HUES64 (cell line): ENCODE data around the gene FXYD3.

Experiments used
- H3K27ac ChIP-seq: 2 replicates; pipeline ENCODE4 v1.7.0; 2013; ENCODE audit warnings: low read depth, low read length, inconsistent platforms
- H3K27me3 ChIP-seq: 2 replicates; pipeline ENCODE4 v1.6.1; 2013; ENCODE audit warnings: mild to moderate bottlenecking, low read length; ENCODE audit not compliant: insufficient read depth
- H3K36me3 ChIP-seq: 2 replicates; pipeline ENCODE4 v1.6.1; 2013; ENCODE audit warnings: mild to moderate bottlenecking, low read length; ENCODE audit not compliant: insufficient read depth
- H3K4me1 ChIP-seq: 2 replicates; pipeline ENCODE4 v1.6.1; 2013; ENCODE audit warnings: mild to moderate bottlenecking, low read length, moderate library complexity; ENCODE audit not compliant: insufficient read depth
- H3K4me3 ChIP-seq: 2 replicates; pipeline ENCODE4 v1.5.1; 2013; ENCODE audit warnings: mild to moderate bottlenecking, low read length, moderate library complexity
- H3K9ac ChIP-seq: 2 replicates; pipeline ENCODE4 v1.6.1; 2013; ENCODE audit warnings: mild to moderate bottlenecking, low read depth, low read length
- H3K9me3 ChIP-seq: 2 replicates; pipeline ENCODE4 v1.6.1; 2013; ENCODE audit warnings: low read depth, low read length; ENCODE audit not compliant: insufficient read depth
- WGBS: fragments of 150-250, 120-280 bp; methylation state at CpG from one replicate; pipeline ENCODE4 v1.1.7; 2013; ENCODE audit warnings: missing lambda C conversion rate; 5-methylcytosine and 5-hydroxymethylcytosine counted together

FXYD3 gene

DNA sequence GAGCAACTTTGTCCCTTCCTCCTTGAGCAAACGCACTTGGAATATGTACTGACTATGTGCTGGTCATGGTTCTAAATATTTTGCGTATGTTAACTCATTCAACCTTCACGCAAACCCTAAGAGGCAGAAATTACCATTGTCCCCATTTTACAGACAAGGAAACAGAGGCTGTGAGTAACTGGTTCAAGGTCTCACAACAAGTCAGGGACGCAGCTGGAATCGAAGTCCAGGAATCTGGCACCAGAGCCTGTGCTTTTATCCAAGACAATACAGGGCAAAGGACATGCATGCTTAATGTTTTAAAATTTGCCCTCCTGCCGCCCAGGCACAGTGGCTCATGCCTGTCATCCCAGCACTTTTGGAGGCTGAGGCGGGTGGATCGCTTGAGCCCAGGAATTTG lies 44.0 kb downstream of the FXYD3 start:
- Histone ChIP-seq H3K27ac (no peak overlapping the region), H3K4me3 (no peak overlapping the region), H3K9ac (no peak overlapping the region), H3K9me3 (peaks cover 6% of the 10 kb centered on the region; the same call in 1 of the 2 replicates), H3K4me1 (peaks cover 7% of the 10 kb centered on the region; the same call in 1 of the 2 replicates), H3K27me3 (peaks cover 5% of the 10 kb centered on the region; the same call in 1 of the 2 replicates), H3K36me3 (peaks cover 75% of the 10 kb centered on the region)
- 93% methylated on average over 8 of the region's 8 CpGs for WGBS

- no peaks in the 10 kb centered on the region for H3K27me3 ChIP-seq
- H3K4me1 ChIP-seq = peaks cover 3% of the 10 kb centered on the region; the same call in 1 of the 2 replicates
- H3K9ac ChIP-seq = no peak overlapping the region
- H3K9me3 ChIP-seq = peaks cover 6% of the 10 kb centered on the region; the same call in 1 of the 2 replicates
- H3K4me3 ChIP-seq = no peak overlapping the region
- H3K27ac ChIP-seq = no peak overlapping the region
- 95% methylated on average over 9 of the region's 9 CpGs for WGBS
- H3K36me3 ChIP-seq = peaks cover 87% of the 10 kb centered on the region
Observed at GRCh38 chr19:35160629-35161433, 45.2 kb downstream of the FXYD3 start.

DNA sequence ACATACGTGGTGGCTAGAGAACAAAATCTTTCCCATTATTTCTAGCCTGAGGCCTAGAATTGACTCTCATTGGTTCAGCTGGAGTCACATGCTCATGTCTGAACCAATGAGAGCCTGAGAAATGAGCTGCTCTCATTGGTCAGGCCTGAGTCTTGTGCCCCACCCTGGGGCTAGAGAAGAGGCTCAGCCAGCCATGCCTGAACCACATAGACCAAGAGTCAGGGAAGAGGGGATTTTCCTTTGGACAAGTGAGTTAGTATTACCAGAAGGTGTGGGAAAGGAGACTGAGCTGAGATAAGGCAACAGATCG lies 45.8 kb downstream of the FXYD3 start:
- Histone ChIP-seq H3K27ac (no peak overlapping the region), H3K4me3 (no peak overlapping the region), H3K9ac (no peak overlapping the region), H3K27me3 (no peaks in the 10 kb centered on the region), H3K36me3 (peaks cover 93% of the 10 kb centered on the region), H3K4me1 (no peaks in the 10 kb centered on the region), H3K9me3 (peaks cover 11% of the 10 kb centered on the region; the same call in 1 of the 2 replicates)
- WGBS = 92% methylated on average over 2 of the region's 2 CpGs

DNA sequence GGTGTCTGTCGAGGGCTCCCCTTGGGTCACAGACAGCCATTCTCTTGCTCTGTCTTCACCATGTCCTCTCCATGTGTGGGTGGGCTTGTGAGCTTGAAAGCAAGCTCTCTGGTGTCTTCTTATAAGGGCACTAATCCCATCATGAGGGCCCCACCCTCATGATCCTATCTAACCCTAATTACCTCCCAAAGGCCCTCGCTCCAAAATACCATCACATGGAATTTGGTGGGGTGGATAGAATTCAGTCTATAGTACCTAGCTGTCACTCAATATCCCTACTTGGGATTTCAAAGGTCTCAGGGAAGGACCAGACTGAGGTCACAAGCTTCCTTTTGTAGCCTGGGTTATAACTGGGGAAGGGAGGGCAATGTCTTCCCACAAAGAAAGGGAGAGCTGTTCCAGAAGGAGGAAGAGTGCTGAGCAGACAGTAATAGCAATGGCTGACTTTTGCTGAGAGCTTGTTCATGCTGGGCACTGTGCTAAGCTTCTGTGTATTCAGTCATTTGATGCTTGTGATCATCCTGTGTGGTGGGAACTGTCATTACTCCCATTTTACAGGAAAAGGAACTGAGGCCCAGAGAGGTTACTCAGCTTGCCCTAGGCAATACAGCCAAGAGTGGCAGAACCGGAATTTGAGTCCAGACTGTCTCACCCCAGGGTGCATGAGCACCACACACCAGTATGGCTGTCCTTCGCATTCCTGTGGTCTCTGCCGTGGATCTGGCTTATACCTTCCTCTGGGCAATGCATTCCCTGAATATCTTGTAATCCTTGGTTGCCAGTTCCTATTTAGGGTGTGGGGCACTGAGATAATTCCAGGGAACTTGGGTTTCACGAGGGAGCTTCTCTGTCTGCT lies 47.1 kb downstream of the FXYD3 start:
- Histone ChIP-seq H3K4me3 (no peak overlapping the region), H3K9me3 (peaks cover 13% of the 10 kb centered on the region; the same call in 1 of the 2 replicates), H3K4me1 (no peaks in the 10 kb centered on the region), H3K27me3 (no peaks in the 10 kb centered on the region), H3K9ac (no peak overlapping the region), H3K27ac (no peak overlapping the region), H3K36me3 (peaks cover 99% of the 10 kb centered on the region)
- 90% methylated on average over 5 of the region's 6 CpGs for WGBS

GRCh38 chr19:35164418-35164817 lies 48.8 kb downstream of the FXYD3 start:
- no peaks in the 10 kb centered on the region for H3K27me3 ChIP-seq
- H3K9ac ChIP-seq = no peak overlapping the region
- no peak overlapping the region for H3K4me3 ChIP-seq
- peaks cover 13% of the 10 kb centered on the region; the same call in 1 of the 2 replicates for H3K9me3 ChIP-seq
- H3K4me1 ChIP-seq = no peaks in the 10 kb centered on the region
- 91% methylated on average over 1 of the region's 2 CpGs for WGBS
- peaks cover 88% of the 10 kb centered on the region for H3K36me3 ChIP-seq
- H3K27ac ChIP-seq = no peak overlapping the region

DNA sequence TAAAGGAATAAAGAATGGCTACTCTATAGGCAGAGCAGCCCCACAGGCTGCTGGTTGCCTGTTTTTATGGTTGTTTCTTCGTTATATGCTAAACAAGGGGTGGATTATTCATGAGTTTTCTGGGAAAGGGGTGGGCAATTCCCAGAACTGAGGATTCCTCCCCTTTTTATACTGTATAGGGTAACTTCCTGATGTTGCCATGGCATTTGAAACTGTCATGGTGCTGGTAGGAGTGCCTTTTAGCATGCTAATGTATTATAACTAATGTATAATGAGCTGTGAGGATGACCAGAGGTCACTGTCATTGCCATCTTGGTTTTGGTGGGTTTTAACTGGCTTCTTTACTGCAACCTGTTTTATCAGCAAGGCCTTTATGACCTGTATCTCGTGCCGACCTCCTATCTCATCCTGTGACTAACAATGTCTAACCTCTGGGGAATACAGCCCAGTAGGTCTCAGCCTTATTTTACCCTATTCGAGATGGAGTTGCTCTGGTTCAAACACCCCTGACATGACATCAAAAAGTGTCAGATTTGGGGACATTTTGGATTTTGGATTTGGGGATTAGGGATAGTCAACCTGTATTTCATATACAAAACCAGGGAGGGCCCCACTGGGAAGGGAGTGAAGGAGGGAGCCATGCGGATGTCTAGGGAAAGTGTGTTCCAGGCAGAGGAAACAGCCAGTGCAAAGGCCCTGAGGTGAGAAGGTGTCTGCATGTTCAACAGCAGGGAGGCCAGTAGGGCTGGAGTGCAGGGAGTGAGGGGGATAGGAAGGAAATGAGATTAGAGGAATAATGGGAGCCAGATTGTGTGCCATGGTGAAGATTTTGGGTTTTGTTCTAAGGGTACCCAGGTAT lies 49.8 kb downstream of the FXYD3 start:
- WGBS = 74% methylated on average over 5 of the region's 5 CpGs
- H3K4me3 ChIP-seq = no peak overlapping the region
- H3K9ac ChIP-seq = no peak overlapping the region
- H3K36me3 ChIP-seq = peaks cover 89% of the 10 kb centered on the region
- H3K27ac ChIP-seq = no peak overlapping the region
- no peaks in the 10 kb centered on the region for H3K27me3 ChIP-seq
- no peaks in the 10 kb centered on the region for H3K4me1 ChIP-seq
- peaks cover 13% of the 10 kb centered on the region; the same call in 1 of the 2 replicates for H3K9me3 ChIP-seq

DNA sequence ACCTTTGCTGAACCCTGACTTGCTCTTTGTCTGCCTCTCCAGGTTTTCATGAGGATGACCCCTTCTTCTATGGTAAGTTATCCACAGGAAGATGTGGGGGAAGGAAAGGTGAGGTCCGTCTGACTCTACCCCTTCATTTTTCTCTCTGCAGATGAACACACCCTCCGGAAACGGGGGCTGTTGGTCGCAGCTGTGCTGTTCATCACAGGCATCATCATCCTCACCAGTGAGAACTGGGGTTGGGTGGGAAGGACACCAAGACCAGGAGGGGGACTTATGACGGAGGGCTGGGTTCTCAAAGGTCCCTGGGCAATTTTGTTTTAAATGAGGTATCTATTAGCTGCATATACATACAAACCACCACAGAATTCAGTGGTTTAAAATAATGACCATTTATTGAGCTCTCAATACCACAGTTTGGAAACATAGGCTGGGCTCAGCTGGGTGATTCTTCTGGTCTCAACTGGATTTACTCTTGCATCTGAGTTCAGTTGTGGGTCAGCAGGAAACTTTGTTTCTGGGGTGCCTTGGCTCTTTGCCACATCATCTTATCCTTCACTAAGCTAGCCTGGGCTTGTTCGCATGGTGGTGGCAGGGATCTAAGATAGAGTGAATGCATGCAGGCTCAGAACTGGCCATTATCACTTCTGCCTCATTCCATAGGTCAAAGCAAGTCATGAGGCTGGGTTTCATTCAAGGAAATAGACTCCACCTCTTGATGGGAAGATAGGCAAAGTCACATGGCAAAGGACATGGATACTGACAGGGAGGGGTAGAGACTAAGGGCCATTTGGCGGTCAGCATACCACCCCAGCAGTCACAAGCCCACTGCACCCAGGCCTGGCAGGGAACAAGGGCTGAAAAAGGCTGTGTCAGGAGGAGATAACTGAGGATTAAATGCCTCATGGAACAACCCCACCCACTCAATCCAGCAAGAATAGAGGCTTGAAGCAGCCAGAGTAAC lies 50.8 kb downstream of the FXYD3 start:
- no peak overlapping the region for H3K9ac ChIP-seq

DNA sequence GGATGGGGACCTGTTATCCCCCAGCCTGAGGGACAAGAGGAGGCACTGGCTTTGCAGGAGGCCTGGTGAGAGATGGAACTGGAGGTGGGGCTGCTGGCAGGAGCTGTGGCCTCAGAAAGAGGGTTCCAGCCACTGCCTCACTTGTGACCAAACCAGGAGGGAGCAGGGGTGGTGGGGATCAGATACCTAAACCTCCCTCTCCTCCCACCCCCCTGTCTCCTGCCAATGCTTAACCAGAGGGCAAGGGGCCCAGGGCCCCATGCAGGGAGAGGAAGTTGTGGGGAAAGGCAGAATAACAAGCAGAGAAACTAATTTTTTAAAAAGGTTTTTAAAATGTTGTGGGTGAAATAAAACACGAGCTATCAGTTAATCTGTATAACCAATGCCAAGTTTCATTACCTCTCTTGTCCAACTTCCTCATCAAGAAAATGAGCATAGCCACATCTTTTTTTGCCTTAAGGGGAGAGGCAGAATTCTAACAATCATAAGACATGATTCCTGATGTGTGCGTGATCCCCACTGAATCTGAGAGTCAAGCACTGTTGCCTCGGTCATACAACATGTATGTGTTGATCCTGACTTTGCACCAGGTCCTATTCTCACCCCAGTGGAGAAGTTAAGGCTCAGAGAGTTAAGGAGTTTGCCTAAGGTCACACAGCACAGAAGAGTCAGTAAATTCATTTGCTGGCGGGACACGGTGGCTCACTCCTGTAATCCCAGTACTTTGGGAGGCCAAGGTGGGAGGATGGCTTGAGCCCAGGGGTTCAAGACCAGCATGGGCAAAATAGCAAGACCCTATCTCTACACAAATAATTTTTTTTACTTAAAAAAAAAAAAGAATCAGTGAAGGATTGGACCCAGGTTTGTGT lies 51.9 kb downstream of the FXYD3 start:
- H3K9me3 ChIP-seq = peaks cover 13% of the 10 kb centered on the region; the same call in 1 of the 2 replicates
- 94% methylated on average over 5 of the region's 5 CpGs for WGBS
- H3K27ac ChIP-seq = no peak overlapping the region
- no peak overlapping the region for H3K9ac ChIP-seq
- H3K4me1 ChIP-seq = no peaks in the 10 kb centered on the region
- no peaks in the 10 kb centered on the region for H3K27me3 ChIP-seq
- H3K36me3 ChIP-seq = peaks cover 75% of the 10 kb centered on the region
- no peak overlapping the region for H3K4me3 ChIP-seq

More for the DNA sequence above, 50.8 kb downstream of the FXYD3 start:
- Histone ChIP-seq H3K4me3 (no peak overlapping the region), H3K9me3 (peaks cover 13% of the 10 kb centered on the region; the same call in 1 of the 2 replicates), H3K27me3 (no peaks in the 10 kb centered on the region), H3K27ac (no peak overlapping the region), H3K36me3 (peaks cover 83% of the 10 kb centered on the region), H3K4me1 (no peaks in the 10 kb centered on the region)
- 92% methylated on average over 7 of the region's 7 CpGs for whole genome bisulfite sequencing

GRCh38 chr19:35168196-35168595 lies 52.6 kb downstream of the FXYD3 start:
- H3K4me3 ChIP-seq = no peak overlapping the region
- no peaks in the 10 kb centered on the region for H3K27me3 ChIP-seq
- H3K27ac ChIP-seq = no peak overlapping the region
- no peak overlapping the region for H3K9ac ChIP-seq
- H3K4me1 ChIP-seq = no peaks in the 10 kb centered on the region
- 93% methylated on average over 3 of the region's 3 CpGs for WGBS
- peaks cover 13% of the 10 kb centered on the region; the same call in 1 of the 2 replicates for H3K9me3 ChIP-seq
- peaks cover 68% of the 10 kb centered on the region for H3K36me3 ChIP-seq
